ENCODE results near the gene ESRRA. TPM values are rescaled to one million over a fixed set of nuclear protein-coding genes. Genes with fewer than 3 reads are reported as not detected.

The ESRRA gene
- total and polyA plus RNA-seq, 10 of the 15 experiments (the other 5 are each of a cell fraction or from before 2014, with no cell fraction given) = 0.32 to 48.9 (median 12.6) TPM

GRCh38 chr11:64260147-64260708 lies 45.1 kb upstream of the ESRRA start (continued):
- TF ChIP-seq ZNF687 (IDR thresholded peaks at IDR 0.05) = no peak
- TF ChIP-seq SREBF1 (IDR thresholded peaks at IDR 0.05; ENCODE audit: low read length) = no peak
- no peak for TF ChIP-seq ZBTB11 (CRISPR knock-in tag; IDR thresholded peaks at IDR 0.05)
- TF ChIP-seq, protein P1, sequence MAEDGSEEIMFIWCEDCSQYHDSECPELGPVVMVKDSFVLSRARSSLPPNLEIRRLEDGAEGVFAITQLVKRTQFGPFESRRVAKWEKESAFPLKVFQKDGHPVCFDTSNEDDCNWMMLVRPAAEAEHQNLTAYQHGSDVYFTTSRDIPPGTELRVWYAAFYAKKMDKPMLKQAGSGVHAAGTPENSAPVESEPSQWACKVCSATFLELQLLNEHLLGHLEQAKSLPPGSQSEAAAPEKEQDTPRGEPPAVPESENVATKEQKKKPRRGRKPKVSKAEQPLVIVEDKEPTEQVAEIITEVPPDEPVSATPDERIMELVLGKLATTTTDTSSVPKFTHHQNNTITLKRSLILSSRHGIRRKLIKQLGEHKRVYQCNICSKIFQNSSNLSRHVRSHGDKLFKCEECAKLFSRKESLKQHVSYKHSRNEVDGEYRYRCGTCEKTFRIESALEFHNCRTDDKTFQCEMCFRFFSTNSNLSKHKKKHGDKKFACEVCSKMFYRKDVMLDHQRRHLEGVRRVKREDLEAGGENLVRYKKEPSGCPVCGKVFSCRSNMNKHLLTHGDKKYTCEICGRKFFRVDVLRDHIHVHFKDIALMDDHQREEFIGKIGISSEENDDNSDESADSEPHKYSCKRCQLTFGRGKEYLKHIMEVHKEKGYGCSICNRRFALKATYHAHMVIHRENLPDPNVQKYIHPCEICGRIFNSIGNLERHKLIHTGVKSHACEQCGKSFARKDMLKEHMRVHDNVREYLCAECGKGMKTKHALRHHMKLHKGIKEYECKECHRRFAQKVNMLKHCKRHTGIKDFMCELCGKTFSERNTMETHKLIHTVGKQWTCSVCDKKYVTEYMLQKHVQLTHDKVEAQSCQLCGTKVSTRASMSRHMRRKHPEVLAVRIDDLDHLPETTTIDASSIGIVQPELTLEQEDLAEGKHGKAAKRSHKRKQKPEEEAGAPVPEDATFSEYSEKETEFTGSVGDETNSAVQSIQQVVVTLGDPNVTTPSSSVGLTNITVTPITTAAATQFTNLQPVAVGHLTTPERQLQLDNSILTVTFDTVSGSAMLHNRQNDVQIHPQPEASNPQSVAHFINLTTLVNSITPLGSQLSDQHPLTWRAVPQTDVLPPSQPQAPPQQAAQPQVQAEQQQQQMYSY (CRISPR knock-in tag; IDR thresholded peaks at IDR 0.05) = no peak
